ENCODE measurements around the gene CFAP43.

The CFAP43 gene

DNA sequence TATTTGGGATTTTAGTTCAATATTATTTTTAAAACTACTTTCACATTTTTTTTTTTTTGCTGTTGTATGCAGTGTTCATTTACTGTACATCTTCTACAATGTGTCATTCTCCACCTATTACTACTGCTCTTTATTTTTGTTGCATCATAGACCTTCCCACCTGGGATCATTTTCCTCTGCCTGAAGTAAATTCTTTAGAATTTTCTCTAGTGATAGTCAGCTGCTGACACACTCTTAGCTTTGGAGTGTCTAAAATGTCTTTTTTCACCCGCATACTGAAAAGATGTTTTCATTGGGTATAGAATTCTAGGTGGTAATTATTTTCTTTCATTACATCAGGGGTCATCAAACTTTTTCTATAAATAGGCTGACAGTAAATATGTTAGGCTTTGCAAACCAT, 30.5 kb downstream of the CFAP43 start:
- Histone ChIP-seq H3K27me3 (ENCODE audit: insufficient read depth, low read depth) (no peaks in the 10 kb centered on the region), H2AFZ (ENCODE audit: low read depth) (no peak overlapping the region), H3K27ac (no peak overlapping the region), H3K4me1 (ENCODE audit: low read depth, poor library complexity, severe bottlenecking) (no peaks in the 10 kb centered on the region), H3K4me3 (IDR thresholded peaks at IDR 0.05; ENCODE audit: insufficient read depth, low read depth, low read length) (no peak overlapping the region), H3K36me3 (ENCODE audit: insufficient read depth) (no peaks in the 10 kb centered on the region), H4K20me1 (ENCODE audit: insufficient read depth) (no peaks in the 10 kb centered on the region), H3K9ac (no peak overlapping the region), H3K79me2 (ENCODE audit: insufficient read depth, low read depth) (no peaks in the 10 kb centered on the region), H3K4me2 (no peak overlapping the region)
- TF ChIP-seq, protein P1, sequence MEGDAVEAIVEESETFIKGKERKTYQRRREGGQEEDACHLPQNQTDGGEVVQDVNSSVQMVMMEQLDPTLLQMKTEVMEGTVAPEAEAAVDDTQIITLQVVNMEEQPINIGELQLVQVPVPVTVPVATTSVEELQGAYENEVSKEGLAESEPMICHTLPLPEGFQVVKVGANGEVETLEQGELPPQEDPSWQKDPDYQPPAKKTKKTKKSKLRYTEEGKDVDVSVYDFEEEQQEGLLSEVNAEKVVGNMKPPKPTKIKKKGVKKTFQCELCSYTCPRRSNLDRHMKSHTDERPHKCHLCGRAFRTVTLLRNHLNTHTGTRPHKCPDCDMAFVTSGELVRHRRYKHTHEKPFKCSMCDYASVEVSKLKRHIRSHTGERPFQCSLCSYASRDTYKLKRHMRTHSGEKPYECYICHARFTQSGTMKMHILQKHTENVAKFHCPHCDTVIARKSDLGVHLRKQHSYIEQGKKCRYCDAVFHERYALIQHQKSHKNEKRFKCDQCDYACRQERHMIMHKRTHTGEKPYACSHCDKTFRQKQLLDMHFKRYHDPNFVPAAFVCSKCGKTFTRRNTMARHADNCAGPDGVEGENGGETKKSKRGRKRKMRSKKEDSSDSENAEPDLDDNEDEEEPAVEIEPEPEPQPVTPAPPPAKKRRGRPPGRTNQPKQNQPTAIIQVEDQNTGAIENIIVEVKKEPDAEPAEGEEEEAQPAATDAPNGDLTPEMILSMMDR (conservative IDR thresholded peaks at IDR 0.05; ENCODE audit: low read depth, low read length) = no peak

DNA sequence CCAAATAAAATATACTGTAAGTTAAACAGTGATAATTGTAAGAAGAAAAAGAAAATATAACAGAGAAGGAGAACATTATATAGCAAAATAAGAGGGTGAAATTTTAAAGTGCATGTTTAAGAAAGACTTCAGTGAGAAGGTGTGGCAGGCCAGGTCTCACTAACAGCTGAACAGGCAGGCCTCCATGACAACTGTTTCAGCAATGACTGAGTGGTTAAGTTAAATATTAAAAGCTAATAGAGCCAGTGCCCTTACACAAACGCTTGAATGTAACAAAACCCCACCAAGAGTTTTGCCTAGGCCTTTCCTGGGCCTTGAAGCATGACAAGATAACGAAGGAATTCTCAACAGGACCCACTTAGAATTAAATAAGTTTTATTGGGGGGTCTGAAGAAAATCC, 32.6 kb downstream of the CFAP43 start:
- H4K20me1 ChIP-seq (ENCODE audit: insufficient read depth) = no peaks in the 10 kb centered on the region
- H3K79me2 ChIP-seq (ENCODE audit: insufficient read depth, low read depth) = no peaks in the 10 kb centered on the region
- TF ChIP-seq, protein P1 (conservative IDR thresholded peaks at IDR 0.05; ENCODE audit: low read depth, low read length) = no peak
- no peak overlapping the region for H3K4me3 ChIP-seq (IDR thresholded peaks at IDR 0.05; ENCODE audit: insufficient read depth, low read depth, low read length)
- H3K4me1 ChIP-seq (ENCODE audit: low read depth, poor library complexity, severe bottlenecking) = no peaks in the 10 kb centered on the region
- no peaks in the 10 kb centered on the region for H3K36me3 ChIP-seq (ENCODE audit: insufficient read depth)
- no peak overlapping the region for H2AFZ ChIP-seq (ENCODE audit: low read depth)
- H3K27me3 ChIP-seq (ENCODE audit: insufficient read depth, low read depth) = no peaks in the 10 kb centered on the region
- H3K9ac ChIP-seq = no peak overlapping the region
- no peak overlapping the region for H3K27ac ChIP-seq
- no peak overlapping the region for H3K4me2 ChIP-seq

DNA sequence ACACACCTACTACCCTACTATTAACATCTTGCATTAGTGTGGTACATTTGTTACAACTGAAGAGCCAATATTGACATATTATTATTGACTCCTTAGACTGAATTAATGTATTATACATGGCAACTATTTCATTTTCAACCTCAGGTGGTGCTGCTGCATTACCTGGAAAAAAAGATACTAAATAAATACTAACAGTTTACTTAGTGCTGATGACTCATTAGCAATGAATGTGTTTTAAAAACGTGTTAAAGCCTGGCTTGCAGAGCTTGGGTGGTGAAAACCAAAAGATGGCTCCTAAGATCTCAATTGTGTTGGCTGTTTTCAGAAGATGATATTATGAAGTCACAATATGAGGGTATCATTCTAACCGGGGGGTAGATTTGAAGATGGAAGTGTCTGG, 34.8 kb downstream of the CFAP43 start:
- Histone ChIP-seq H2AFZ (ENCODE audit: low read depth) (no peak overlapping the region), H3K9ac (no peak overlapping the region), H3K4me1 (ENCODE audit: low read depth, poor library complexity, severe bottlenecking) (no peaks in the 10 kb centered on the region), H3K79me2 (ENCODE audit: insufficient read depth, low read depth) (no peaks in the 10 kb centered on the region), H3K4me3 (IDR thresholded peaks at IDR 0.05; ENCODE audit: insufficient read depth, low read depth, low read length) (no peak overlapping the region), H4K20me1 (ENCODE audit: insufficient read depth) (no peaks in the 10 kb centered on the region), H3K4me2 (no peak overlapping the region), H3K27me3 (ENCODE audit: insufficient read depth, low read depth) (no peaks in the 10 kb centered on the region), H3K36me3 (ENCODE audit: insufficient read depth) (no peaks in the 10 kb centered on the region), H3K27ac (no peak overlapping the region)
- TF ChIP-seq, protein P1 (conservative IDR thresholded peaks at IDR 0.05; ENCODE audit: low read depth, low read length) = no peak

DNA sequence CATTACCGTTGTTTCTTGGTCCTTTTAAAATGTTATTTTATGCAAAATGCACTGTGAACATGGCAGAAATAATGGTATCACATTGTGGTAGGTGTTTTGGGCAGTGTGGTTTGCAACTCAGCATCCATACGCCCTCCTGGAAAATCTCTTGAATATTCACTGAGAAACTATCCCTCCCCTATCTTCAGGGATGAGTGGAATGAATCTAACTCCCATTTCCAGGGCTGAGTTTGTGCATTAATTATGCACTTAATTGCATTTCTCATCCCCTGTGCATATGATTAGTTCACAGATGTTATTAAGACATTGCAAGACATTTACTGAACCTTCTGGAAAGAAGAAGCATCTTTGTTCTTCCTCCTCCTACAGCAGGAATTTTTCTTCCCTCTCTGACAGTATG, 36.5 kb downstream of the CFAP43 start:
- TF ChIP-seq, protein P1 (conservative IDR thresholded peaks at IDR 0.05; ENCODE audit: low read depth, low read length) = no peak
- H4K20me1 ChIP-seq (ENCODE audit: insufficient read depth) = no peaks in the 10 kb centered on the region
- H3K4me3 ChIP-seq (IDR thresholded peaks at IDR 0.05; ENCODE audit: insufficient read depth, low read depth, low read length) = no peak overlapping the region
- no peaks in the 10 kb centered on the region for H3K4me1 ChIP-seq (ENCODE audit: low read depth, poor library complexity, severe bottlenecking)
- no peak overlapping the region for H3K27ac ChIP-seq
- no peaks in the 10 kb centered on the region for H3K79me2 ChIP-seq (ENCODE audit: insufficient read depth, low read depth)
- H3K4me2 ChIP-seq = no peak overlapping the region
- H3K27me3 ChIP-seq (ENCODE audit: insufficient read depth, low read depth) = no peaks in the 10 kb centered on the region
- H2AFZ ChIP-seq (ENCODE audit: low read depth) = no peak overlapping the region
- no peaks in the 10 kb centered on the region for H3K36me3 ChIP-seq (ENCODE audit: insufficient read depth)
- no peak overlapping the region for H3K9ac ChIP-seq

DNA sequence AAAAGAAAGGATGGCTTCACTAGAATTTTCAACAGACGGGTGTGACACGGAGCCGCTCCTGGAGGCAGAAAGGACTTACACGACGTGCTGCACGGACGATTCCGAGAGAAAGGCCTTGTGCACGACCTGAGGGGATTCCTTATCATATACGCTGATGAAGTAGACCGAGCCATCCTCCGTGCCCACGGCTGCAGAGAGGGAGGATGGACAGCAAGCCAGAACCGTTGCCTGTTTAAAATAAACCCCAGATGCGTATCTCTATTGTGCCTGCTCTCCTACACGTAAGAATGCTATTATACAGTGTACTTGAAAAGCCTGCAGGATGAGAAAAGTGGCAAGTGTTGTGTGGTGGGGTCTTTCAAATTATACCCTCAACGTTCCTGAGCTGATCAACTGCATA, 38.4 kb downstream of the CFAP43 start:
- no peak overlapping the region for H3K27ac ChIP-seq
- no peaks in the 10 kb centered on the region for H3K79me2 ChIP-seq (ENCODE audit: insufficient read depth, low read depth)
- no peak overlapping the region for H3K4me3 ChIP-seq (IDR thresholded peaks at IDR 0.05; ENCODE audit: insufficient read depth, low read depth, low read length)
- H4K20me1 ChIP-seq (ENCODE audit: insufficient read depth) = no peaks in the 10 kb centered on the region
- no peak overlapping the region for H2AFZ ChIP-seq (ENCODE audit: low read depth)
- no peak overlapping the region for H3K9ac ChIP-seq
- TF ChIP-seq, protein P1 (conservative IDR thresholded peaks at IDR 0.05; ENCODE audit: low read depth, low read length) = no peak
- H3K36me3 ChIP-seq (ENCODE audit: insufficient read depth) = no peaks in the 10 kb centered on the region
- no peak overlapping the region for H3K4me2 ChIP-seq
- H3K4me1 ChIP-seq (ENCODE audit: low read depth, poor library complexity, severe bottlenecking) = no peaks in the 10 kb centered on the region
- no peaks in the 10 kb centered on the region for H3K27me3 ChIP-seq (ENCODE audit: insufficient read depth, low read depth)

Measured in KMS-11 (cell line).